Measurements from ENCODE around the gene SCML1. TPM values are rescaled to one million over a fixed set of nuclear protein-coding genes. Genes with fewer than 3 reads are reported as not detected.

The SCML1 gene
- total RNA-seq, 1 experiment from 2014 or later = 2.7 TPM

DNA sequence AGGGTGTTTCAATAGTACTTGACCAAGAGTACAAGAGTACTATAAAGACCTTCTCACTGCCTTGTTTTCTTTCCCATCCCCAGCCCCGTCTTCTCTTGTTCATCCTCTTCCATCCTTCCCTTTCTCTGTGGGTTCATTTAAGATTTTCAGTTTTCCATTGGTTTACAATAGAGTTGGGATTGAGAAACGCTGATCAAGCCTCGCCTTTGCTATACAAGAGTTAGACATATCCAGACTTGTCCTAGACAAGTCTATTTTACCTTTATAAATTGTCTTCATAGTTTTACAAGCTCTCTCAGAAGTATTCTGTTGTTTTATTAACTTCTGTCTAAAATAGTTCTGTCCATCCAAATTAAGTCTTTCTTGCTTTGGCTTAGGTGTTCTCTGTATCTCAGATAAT, 29.6 kb upstream of the SCML1 start:
- H3K4me1 ChIP-seq (ENCODE audit: control insufficient read depth in 1 of 2, insufficient read depth in 2 of 2, low read length in 2 of 2) = no peaks in the 10 kb centered on the region
- intact Hi-C loops (cut with micrococcal nuclease) = no loop called here
- no peak overlapping the region for H3K27ac ChIP-seq (ENCODE audit: low read depth, low read length)
- ATAC-seq = no peak
- no peaks in the 10 kb centered on the region for H3K9me2 ChIP-seq (ENCODE audit: insufficient read depth)
- TF ChIP-seq POLR2AphosphoS5 (IDR thresholded peaks at IDR 0.05; ENCODE audit: low read depth, low read length) = no peak
- no peak for TF ChIP-seq SIN3A (IDR thresholded peaks at IDR 0.05; ENCODE audit: low read depth)
- no peak for TF ChIP-seq EZH2phosphoT487 (IDR thresholded peaks at IDR 0.05; ENCODE audit: borderline replicate concordance)
- TF ChIP-seq EGR1 (IDR thresholded peaks at IDR 0.05; ENCODE audit: low read depth) = no peak
- TF ChIP-seq FOSL1 (IDR thresholded peaks at IDR 0.05; ENCODE audit: low read depth) = no peak
- no peak for TF ChIP-seq SRF (IDR thresholded peaks at IDR 0.05; ENCODE audit: low read depth)
- TF ChIP-seq POLR2A (IDR thresholded peaks at IDR 0.05; ENCODE audit: borderline replicate concordance, extremely low read depth, insufficient read depth, insufficient read length) = no peak
- no peak for TF ChIP-seq ELF1 (IDR thresholded peaks at IDR 0.05; ENCODE audit: borderline replicate concordance, low read depth)
- no peak for TF ChIP-seq YY1 (IDR thresholded peaks at IDR 0.05; ENCODE audit: extremely low read depth, insufficient replicate concordance, low read depth, low read length)
- TF ChIP-seq ZFX (IDR thresholded peaks at IDR 0.05) = no peak
- TF ChIP-seq CEBPB (IDR thresholded peaks at IDR 0.05; ENCODE audit: low read depth) = no peak
- TF ChIP-seq SP1 (IDR thresholded peaks at IDR 0.05; ENCODE audit: low read depth) = no peak
- no peak for TF ChIP-seq JUND (IDR thresholded peaks at IDR 0.05)
- no peak for TF ChIP-seq RAD21 (IDR thresholded peaks at IDR 0.05; ENCODE audit: low read depth)
- TF ChIP-seq, protein P1, sequence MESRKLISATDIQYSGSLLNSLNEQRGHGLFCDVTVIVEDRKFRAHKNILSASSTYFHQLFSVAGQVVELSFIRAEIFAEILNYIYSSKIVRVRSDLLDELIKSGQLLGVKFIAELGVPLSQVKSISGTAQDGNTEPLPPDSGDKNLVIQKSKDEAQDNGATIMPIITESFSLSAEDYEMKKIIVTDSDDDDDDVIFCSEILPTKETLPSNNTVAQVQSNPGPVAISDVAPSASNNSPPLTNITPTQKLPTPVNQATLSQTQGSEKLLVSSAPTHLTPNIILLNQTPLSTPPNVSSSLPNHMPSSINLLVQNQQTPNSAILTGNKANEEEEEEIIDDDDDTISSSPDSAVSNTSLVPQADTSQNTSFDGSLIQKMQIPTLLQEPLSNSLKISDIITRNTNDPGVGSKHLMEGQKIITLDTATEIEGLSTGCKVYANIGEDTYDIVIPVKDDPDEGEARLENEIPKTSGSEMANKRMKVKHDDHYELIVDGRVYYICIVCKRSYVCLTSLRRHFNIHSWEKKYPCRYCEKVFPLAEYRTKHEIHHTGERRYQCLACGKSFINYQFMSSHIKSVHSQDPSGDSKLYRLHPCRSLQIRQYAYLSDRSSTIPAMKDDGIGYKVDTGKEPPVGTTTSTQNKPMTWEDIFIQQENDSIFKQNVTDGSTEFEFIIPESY (IDR thresholded peaks at IDR 0.05; ENCODE audit: extremely low read depth, insufficient replicate concordance, low read length) = no peak
- no peak for TF ChIP-seq TCF7L2 (IDR thresholded peaks at IDR 0.05; ENCODE audit: borderline replicate concordance, extremely low read depth, insufficient read depth, insufficient read length)
- TF ChIP-seq EZH2 (IDR thresholded peaks at IDR 0.05) = no peak
- TF ChIP-seq, protein P2, sequence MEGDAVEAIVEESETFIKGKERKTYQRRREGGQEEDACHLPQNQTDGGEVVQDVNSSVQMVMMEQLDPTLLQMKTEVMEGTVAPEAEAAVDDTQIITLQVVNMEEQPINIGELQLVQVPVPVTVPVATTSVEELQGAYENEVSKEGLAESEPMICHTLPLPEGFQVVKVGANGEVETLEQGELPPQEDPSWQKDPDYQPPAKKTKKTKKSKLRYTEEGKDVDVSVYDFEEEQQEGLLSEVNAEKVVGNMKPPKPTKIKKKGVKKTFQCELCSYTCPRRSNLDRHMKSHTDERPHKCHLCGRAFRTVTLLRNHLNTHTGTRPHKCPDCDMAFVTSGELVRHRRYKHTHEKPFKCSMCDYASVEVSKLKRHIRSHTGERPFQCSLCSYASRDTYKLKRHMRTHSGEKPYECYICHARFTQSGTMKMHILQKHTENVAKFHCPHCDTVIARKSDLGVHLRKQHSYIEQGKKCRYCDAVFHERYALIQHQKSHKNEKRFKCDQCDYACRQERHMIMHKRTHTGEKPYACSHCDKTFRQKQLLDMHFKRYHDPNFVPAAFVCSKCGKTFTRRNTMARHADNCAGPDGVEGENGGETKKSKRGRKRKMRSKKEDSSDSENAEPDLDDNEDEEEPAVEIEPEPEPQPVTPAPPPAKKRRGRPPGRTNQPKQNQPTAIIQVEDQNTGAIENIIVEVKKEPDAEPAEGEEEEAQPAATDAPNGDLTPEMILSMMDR (IDR thresholded peaks at IDR 0.05 in 2 of 3, conservative IDR thresholded peaks at IDR 0.05 in 1 of 3; ENCODE audit: borderline replicate concordance in 1 of 3, insufficient read depth in 1 of 3, low read depth in 2 of 3, low read length in 2 of 3) = no peak
- TF ChIP-seq, protein P3, sequence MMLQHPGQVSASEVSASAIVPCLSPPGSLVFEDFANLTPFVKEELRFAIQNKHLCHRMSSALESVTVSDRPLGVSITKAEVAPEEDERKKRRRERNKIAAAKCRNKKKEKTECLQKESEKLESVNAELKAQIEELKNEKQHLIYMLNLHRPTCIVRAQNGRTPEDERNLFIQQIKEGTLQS (IDR thresholded peaks at IDR 0.05) = no peak
- ChIA-PET POLR2A (no interaction called here), RAD21 (ENCODE audit: low non-redundant PET in 1 of 2, low total read pairs in 2 of 2, uncharacterized antibody in 2 of 2, unreplicated experiment in 2 of 2) (no interaction called here), CTCF (no interaction called here)
- H2AFZ ChIP-seq (ENCODE audit: low read depth, low read length, poor library complexity, severe bottlenecking) = no peak overlapping the region
- H3K27me3 ChIP-seq (ENCODE audit: insufficient read depth, low read length) = no peaks in the 10 kb centered on the region
- no peak for DNase-seq (ENCODE audit: low read depth, low spot score)
- H3K36me3 ChIP-seq (ENCODE audit: control insufficient read depth in 1 of 2, insufficient read depth in 2 of 2, low read length in 2 of 2) = no peaks in the 10 kb centered on the region
- H3K79me2 ChIP-seq (ENCODE audit: insufficient read depth, low read length) = no peaks in the 10 kb centered on the region
- H4K20me1 ChIP-seq (ENCODE audit: insufficient read depth) = no peaks in the 10 kb centered on the region
- no peaks in the 10 kb centered on the region for H3K9me3 ChIP-seq (ENCODE audit: control insufficient read depth in 1 of 2, insufficient read depth in 1 of 2, low read depth in 1 of 2, low read length in 2 of 2)
- H3K9ac ChIP-seq (ENCODE audit: low read length) = no peak overlapping the region
- no peak overlapping the region for H3K4me3 ChIP-seq (replicated peaks in 1 of 2; ENCODE audit: low read depth in 1 of 2, low read length in 2 of 2)
- no peak overlapping the region for H3K4me2 ChIP-seq (ENCODE audit: low read length)
- BruUV-seq (replicated peaks) = no TSS peak

Measured in HCT116 (cell line).